Activated CD8-positive, alpha-beta memory T cell treated with anti-CD3 and anti-CD28 coated beads, Interleukin-2, amount 10 ng/mL, durations not matched to agents 7 days and 5 days (primary cell): Measurements from ENCODE around the gene CNTNAP5. TPM values are rescaled to one million over a fixed set of nuclear protein-coding genes. Genes with fewer than 3 reads are reported as not detected.

Experiments
- ATAC-seq: fragments of 150-1000 bp; cut with Tn5 transposase; one replicate; pipeline ENCODE4 v1.10.0; 2021; ENCODE audit warnings: moderate library complexity
- CTCF ChIA-PET: fragments of 350-600 bp; sonication (Branson Sonifier 250); formaldehyde crosslinking; loops from one replicate; lab custom pipeline; 2021; ENCODE audit warnings: antibody characterized with exemption; lab: Charles Lee
- DNase-seq: peaks from one replicate; pipeline ENCODE4 v3.0.0-alpha.2; 2020
- H3K27ac Mint-ChIP-seq: one replicate; pipeline ENCODE4 v1.8.0; 2021; ENCODE audit warnings: mild to moderate bottlenecking, mixed read lengths
- H3K27me3 Mint-ChIP-seq: one replicate; pipeline ENCODE4 v1.8.0; 2021; ENCODE audit warnings: mixed read lengths
- H3K36me3 Mint-ChIP-seq: one replicate; pipeline ENCODE4 v1.8.0; 2021; ENCODE audit warnings: mild to moderate bottlenecking, mixed read lengths
- H3K4me1 Mint-ChIP-seq: one replicate; pipeline ENCODE4 v1.8.0; 2021; ENCODE audit warnings: mixed read lengths
- H3K4me3 Mint-ChIP-seq: one replicate; pipeline ENCODE4 v1.8.0; 2021; ENCODE audit warnings: mild to moderate bottlenecking, moderate library complexity, mixed read lengths
- H3K9me3 Mint-ChIP-seq: one replicate; pipeline ENCODE4 v1.8.0; 2022; ENCODE audit warnings: low read depth, mixed read lengths
- total RNA-seq, 2 experiments: library from RNA; stranded (reverse); gene quantifications; one replicate each; pipeline ENCODE4 v1.2.3, GENCODE V29; 2021

The CNTNAP5 gene
- total RNA-seq, 2 experiments from 2014 or later = not detected

DNA sequence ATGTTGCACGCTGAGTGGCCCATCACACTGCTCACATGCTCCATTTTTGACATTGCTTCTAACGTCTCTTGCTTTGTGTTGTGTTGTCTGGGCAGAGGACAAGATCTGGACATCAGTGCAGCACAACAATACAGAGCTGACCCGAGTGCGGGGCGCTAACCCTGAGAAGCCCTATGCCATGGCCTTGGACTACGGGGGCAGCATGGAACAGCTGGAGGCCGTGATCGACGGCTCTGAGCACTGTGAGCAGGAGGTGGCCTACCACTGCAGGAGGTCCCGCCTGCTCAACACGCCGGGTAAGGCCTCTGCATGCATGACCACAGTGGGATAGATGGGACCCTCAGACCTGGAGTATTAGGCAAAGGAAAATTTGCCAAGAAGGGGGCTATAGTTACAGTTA, 622.6 kb downstream of the CNTNAP5 start:
- Mint-ChIP-seq H3K27me3 (no peaks in the 10 kb centered on the region), H3K4me3 (no peak overlapping the region), H3K27ac (no peak overlapping the region), H3K36me3 (no peaks in the 10 kb centered on the region), H3K9me3 (peaks cover 7% of the 10 kb centered on the region), H3K4me1 (no peaks in the 10 kb centered on the region)
- ATAC-seq (no peak), DNase-seq (no peak)
- CTCF ChIA-PET = no interaction called here

- Mint-ChIP-seq H3K27ac (no peak overlapping the region), H3K36me3 (no peaks in the 10 kb centered on the region), H3K4me1 (no peaks in the 10 kb centered on the region), H3K9me3 (peaks cover 4% of the 10 kb centered on the region), H3K4me3 (no peak overlapping the region), H3K27me3 (no peaks in the 10 kb centered on the region)
- CTCF ChIA-PET = no interaction called here
- no peak for ATAC-seq
- no peak for DNase-seq
These were observed 623.9 kb downstream of the CNTNAP5 start for GRCh38 chr2:124649001-124649400.

DNA sequence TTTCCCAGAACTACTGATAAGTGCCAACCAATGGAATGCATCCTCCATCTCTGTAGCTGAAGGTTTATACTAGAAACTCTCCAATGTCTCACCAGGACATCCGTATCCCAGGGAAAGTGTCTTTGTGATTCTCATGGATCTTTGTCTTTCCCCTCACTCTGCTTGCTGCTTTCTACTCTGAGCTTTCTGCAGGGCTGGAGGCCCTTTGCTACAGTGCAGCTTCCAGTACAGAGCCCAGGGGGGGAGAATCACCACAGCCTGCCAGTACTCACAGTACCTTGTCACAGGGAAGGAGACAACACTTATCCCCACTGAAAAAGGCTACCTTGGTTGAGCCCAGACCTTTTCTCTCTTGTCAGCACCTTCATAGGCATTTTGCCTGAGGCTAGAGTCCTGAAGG, 627.0 kb downstream of the CNTNAP5 start:
- CTCF ChIA-PET = no interaction called here
- ATAC-seq = no peak
- no peaks in the 10 kb centered on the region for H3K27me3 Mint-ChIP-seq
- H3K9me3 Mint-ChIP-seq = peaks cover 10% of the 10 kb centered on the region
- no peaks in the 10 kb centered on the region for H3K4me1 Mint-ChIP-seq
- no peak overlapping the region for H3K4me3 Mint-ChIP-seq
- H3K27ac Mint-ChIP-seq = no peak overlapping the region
- DNase-seq = no peak
- no peaks in the 10 kb centered on the region for H3K36me3 Mint-ChIP-seq

DNA sequence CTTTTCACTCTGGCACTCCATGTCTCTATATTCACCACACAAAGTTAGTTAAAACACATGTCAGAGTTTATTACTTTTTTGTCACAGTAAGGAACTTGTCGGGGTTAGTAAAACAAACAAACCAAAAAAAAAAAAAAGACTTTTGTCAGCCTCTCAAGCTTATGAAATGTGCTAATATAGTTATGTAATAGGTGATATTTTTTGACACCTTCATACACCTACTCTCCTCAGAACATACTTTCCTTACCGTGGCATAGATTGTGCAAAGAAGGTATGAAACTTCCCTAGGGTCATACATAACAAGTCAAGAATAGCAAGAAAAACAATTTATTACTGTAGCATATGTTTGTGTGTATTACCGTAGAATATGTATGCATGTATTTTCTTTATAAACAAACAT, 633.3 kb downstream of the CNTNAP5 start:
- H3K27me3 Mint-ChIP-seq = no peaks in the 10 kb centered on the region

DNA sequence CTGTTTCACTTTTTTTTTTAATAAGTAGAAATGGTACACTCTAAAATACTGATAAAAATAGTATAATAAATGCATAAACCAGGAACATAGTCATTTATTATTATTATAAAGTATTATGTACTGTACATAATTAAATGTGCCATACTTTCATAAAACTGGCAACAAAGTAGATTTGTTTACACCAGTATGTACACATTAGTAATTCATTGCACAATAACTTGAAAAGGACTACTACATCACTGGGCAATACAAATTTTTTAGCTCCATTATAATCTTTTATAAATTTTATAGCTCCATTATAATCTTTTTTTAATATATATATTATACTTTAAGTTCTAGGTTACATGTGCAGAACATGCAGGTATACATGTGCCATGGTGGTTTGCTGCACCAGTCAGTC, 636.5 kb downstream of the CNTNAP5 start:
- H3K27ac Mint-ChIP-seq = no peak overlapping the region
- peaks cover 7% of the 10 kb centered on the region for H3K9me3 Mint-ChIP-seq
- DNase-seq (no peak), ATAC-seq (no peak)
- H3K4me1 Mint-ChIP-seq = no peaks in the 10 kb centered on the region
- H3K36me3 Mint-ChIP-seq = no peaks in the 10 kb centered on the region
- CTCF ChIA-PET = no interaction called here
- no peaks in the 10 kb centered on the region for H3K27me3 Mint-ChIP-seq
- H3K4me3 Mint-ChIP-seq = no peak overlapping the region

More for the DNA sequence above, 633.3 kb downstream of the CNTNAP5 start:
- DNase-seq = no peak
- H3K9me3 Mint-ChIP-seq = peaks cover 13% of the 10 kb centered on the region
- ATAC-seq = no peak
- no peak overlapping the region for H3K4me3 Mint-ChIP-seq
- no peaks in the 10 kb centered on the region for H3K36me3 Mint-ChIP-seq
- no peak overlapping the region for H3K27ac Mint-ChIP-seq
- CTCF ChIA-PET = no interaction called here
- H3K4me1 Mint-ChIP-seq = no peaks in the 10 kb centered on the region

DNA sequence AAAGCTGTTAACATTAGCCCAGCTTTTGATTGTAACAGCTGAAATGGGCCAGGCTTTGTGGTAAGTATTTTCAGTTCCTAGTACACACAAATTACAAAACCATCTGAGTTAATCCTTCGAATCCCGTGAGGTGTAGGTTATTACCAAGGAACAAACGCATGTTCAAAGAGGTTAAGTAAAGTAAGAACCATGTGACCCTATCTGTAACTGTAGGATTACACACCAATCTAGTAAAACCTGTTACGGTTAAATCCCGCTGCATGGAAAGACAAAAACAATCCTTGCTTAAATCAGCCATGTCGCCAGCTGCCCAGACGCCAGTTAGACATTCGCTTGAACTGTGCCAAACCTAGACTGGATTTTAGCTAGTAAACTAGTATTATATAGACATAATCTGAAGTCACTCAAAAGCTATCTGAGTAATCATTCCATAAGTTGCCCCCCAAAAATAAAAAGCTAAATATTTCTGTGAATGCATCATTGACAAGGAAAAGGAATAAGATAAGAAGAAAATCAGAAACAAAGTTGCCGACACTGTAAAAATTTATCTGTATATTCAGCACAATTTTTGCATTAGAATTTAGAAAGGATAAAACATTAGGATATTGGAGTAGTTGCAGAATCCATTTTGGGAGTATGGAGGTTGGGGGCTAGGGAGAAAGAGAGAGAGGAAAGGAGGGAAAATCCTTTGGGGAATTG, 638.0 kb downstream of the CNTNAP5 start:
- Mint-ChIP-seq H3K27ac (no peak overlapping the region), H3K27me3 (no peaks in the 10 kb centered on the region), H3K36me3 (no peaks in the 10 kb centered on the region), H3K4me1 (no peaks in the 10 kb centered on the region), H3K4me3 (no peak overlapping the region), H3K9me3 (peaks cover 9% of the 10 kb centered on the region)
- no peak for DNase-seq
- ATAC-seq = no peak
- CTCF ChIA-PET = no interaction called here

GRCh38 chr2:124663645-124663997, 638.5 kb downstream of the CNTNAP5 start:
- H3K27me3 Mint-ChIP-seq = no peaks in the 10 kb centered on the region
- no peaks in the 10 kb centered on the region for H3K4me1 Mint-ChIP-seq
- H3K36me3 Mint-ChIP-seq = no peaks in the 10 kb centered on the region
- no peak for ATAC-seq
- H3K4me3 Mint-ChIP-seq = no peak overlapping the region
- H3K27ac Mint-ChIP-seq = no peak overlapping the region
- DNase-seq = no peak
- H3K9me3 Mint-ChIP-seq = peaks cover 9% of the 10 kb centered on the region
- CTCF ChIA-PET = no interaction called here

DNA sequence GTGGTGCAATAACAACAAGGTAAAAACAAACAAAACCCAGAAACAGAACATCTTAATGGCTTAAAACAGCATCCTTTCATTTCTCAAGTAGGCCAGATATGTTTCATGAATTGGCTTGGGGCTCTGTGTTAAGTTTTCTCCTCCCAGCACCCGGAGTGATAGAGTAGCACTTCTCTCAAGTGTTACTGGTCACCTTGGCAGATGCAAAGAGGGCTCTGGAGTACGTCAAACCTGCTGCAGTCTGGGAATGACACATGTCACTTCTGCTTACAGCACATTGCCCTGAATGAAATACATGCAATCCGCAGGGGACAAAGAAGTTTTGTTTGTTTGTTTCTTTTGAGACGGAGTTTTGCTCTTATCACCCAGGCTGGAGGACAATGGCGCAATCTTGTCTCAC, 639.3 kb downstream of the CNTNAP5 start:
- Mint-ChIP-seq H3K27me3 (no peaks in the 10 kb centered on the region), H3K4me3 (no peak overlapping the region), H3K27ac (no peak overlapping the region), H3K4me1 (no peaks in the 10 kb centered on the region), H3K36me3 (no peaks in the 10 kb centered on the region), H3K9me3 (peaks cover 12% of the 10 kb centered on the region)
- DNase-seq (no peak), ATAC-seq (no peak)
- CTCF ChIA-PET = no interaction called here

GRCh38 chr2:124666976-124667375, 641.9 kb downstream of the CNTNAP5 start:
- CTCF ChIA-PET = no interaction called here
- Mint-ChIP-seq H3K4me1 (no peaks in the 10 kb centered on the region), H3K36me3 (no peaks in the 10 kb centered on the region), H3K9me3 (peaks cover 11% of the 10 kb centered on the region), H3K27ac (no peak overlapping the region), H3K4me3 (no peak overlapping the region), H3K27me3 (no peaks in the 10 kb centered on the region)
- no peak for DNase-seq
- ATAC-seq = no peak

DNA sequence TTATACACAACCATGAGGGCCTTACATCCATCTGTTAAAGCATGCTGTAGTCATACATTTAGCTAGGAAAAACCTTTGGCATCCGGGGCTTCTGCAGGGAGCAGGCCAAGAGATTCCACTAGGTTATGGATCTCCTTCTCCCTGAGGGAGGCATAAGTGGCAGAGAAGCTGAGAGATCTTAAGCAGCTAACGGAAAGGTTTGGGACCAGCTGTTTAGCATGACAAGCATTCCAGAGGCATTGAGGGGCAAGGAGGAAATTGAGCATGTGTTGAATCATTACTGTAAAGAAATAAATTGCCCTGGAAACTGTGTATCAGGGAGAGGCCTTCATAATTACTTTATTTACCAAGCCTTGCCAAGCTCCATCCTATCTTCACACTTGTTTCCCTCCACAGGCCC, 643.1 kb downstream of the CNTNAP5 start:
- ATAC-seq = no peak
- no peak overlapping the region for H3K27ac Mint-ChIP-seq
- no peaks in the 10 kb centered on the region for H3K27me3 Mint-ChIP-seq
- no peaks in the 10 kb centered on the region for H3K36me3 Mint-ChIP-seq
- DNase-seq = no peak
- H3K4me1 Mint-ChIP-seq = no peaks in the 10 kb centered on the region
- no peak overlapping the region for H3K4me3 Mint-ChIP-seq
- CTCF ChIA-PET = no interaction called here
- H3K9me3 Mint-ChIP-seq = peaks cover 7% of the 10 kb centered on the region

DNA sequence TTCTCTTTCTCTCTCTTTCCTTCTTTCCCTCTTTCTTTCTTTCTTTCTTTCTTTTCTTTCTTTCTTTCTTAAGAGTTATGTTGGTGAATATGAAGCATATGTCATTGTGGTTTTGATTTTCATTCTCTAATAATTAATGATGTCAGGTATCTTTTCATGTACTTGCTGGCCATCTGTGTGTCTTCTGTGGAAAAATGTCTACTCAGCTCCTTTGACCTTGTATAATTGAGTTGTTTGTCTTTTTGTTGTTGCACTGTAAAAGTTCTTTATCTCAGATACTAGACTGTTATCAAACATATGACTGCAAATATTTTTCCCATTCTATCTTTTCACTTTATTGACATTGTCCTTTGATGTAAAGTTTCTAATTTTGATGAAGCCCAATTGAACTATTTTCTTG, 645.1 kb downstream of the CNTNAP5 start:
- H3K4me1 Mint-ChIP-seq = no peaks in the 10 kb centered on the region
- CTCF ChIA-PET = no interaction called here
- ATAC-seq (no peak), DNase-seq (no peak)
- no peak overlapping the region for H3K27ac Mint-ChIP-seq
- H3K9me3 Mint-ChIP-seq = peaks cover 7% of the 10 kb centered on the region
- H3K36me3 Mint-ChIP-seq = no peaks in the 10 kb centered on the region
- no peak overlapping the region for H3K4me3 Mint-ChIP-seq
- no peaks in the 10 kb centered on the region for H3K27me3 Mint-ChIP-seq

DNA sequence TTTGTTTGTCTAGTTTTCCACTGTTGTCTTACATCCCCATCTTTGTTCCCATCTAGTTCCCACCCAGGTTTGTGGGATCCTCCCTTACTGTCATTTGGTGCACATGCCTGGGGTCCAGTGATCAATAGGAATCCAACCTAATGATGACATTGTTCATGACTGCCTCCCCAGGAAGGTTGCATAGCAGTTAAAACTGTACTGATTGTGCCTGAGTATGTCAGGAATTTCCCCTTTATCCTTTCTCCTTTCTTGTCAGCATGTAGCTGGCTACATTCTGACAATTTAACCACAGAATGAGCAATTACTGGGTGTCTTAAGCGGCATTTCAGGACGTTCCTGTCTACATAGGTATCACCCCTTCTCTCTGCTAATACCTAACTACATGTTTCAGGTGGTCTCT, 653.0 kb downstream of the CNTNAP5 start:
- DNase-seq (no peak), ATAC-seq (no peak)
- no peak overlapping the region for H3K4me3 Mint-ChIP-seq
- H3K4me1 Mint-ChIP-seq = no peaks in the 10 kb centered on the region
- H3K27me3 Mint-ChIP-seq = no peaks in the 10 kb centered on the region
- CTCF ChIA-PET = no interaction called here
- peaks cover 4% of the 10 kb centered on the region for H3K9me3 Mint-ChIP-seq
- no peaks in the 10 kb centered on the region for H3K36me3 Mint-ChIP-seq
- H3K27ac Mint-ChIP-seq = no peak overlapping the region

DNA sequence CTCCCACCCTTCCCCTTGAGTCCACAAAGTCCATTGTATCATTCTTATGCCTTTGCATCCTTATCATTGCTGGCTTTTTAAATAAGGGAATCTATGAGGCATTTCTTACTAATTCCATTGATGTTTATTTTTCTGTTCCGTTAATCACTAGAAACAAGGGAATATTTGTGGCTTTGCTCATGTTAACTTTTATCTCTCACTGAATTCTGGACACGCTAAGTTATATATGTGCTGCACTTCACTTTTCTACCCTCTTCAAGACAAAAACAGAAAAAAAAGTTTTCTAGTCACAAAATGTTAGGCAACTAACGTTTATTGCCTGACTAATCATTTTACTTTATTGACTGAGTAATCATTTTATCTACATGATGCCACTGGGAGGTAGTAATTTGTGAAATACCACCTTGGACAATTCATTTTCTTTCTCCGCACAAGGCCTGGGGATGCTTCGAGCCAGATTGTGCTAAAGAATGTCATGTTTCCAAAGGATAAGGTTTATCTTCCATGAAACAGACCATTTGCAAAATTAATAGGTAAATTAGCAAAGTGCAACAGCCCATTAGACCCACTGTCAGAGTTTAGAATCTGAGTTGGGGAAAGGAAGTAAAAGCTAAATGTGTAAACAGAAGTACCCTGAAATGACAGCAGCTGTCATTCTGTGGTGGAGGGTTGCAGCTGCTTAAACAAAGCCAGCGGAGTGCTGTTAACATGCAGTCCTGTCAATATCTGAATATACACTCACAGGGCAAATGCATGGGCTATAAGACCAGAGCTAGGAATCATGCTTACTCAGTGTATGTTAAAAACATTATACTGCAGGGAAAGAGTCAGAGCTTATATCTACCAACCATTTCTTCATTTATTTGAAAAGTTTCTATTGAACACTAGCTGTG, 658.7 kb downstream of the CNTNAP5 start:
- no peak overlapping the region for H3K27ac Mint-ChIP-seq
- no peaks in the 10 kb centered on the region for H3K36me3 Mint-ChIP-seq
- H3K4me1 Mint-ChIP-seq = no peaks in the 10 kb centered on the region
- ATAC-seq (no peak), DNase-seq (no peak)
- H3K4me3 Mint-ChIP-seq = no peak overlapping the region
- CTCF ChIA-PET = no interaction called here
- H3K27me3 Mint-ChIP-seq = no peaks in the 10 kb centered on the region
- H3K9me3 Mint-ChIP-seq = peaks cover 11% of the 10 kb centered on the region

- no peak overlapping the region for H3K4me3 Mint-ChIP-seq
- no peaks in the 10 kb centered on the region for H3K4me1 Mint-ChIP-seq
- no peak overlapping the region for H3K27ac Mint-ChIP-seq
- H3K27me3 Mint-ChIP-seq = no peaks in the 10 kb centered on the region
- CTCF ChIA-PET = no interaction called here
- H3K9me3 Mint-ChIP-seq = peaks cover 29% of the 10 kb centered on the region
- ATAC-seq (no peak), DNase-seq (no peak)
- H3K36me3 Mint-ChIP-seq = no peaks in the 10 kb centered on the region
These were observed 664.3 kb downstream of the CNTNAP5 start for GRCh38 chr2:124689348-124689747.
